Activated naive CD4-positive, alpha-beta T cell treated with anti-CD3 and anti-CD28 coated beads for 36 hours (primary cell): ENCODE data around the gene BAIAP2L2. TPM values are rescaled to one million over a fixed set of nuclear protein-coding genes. Genes with fewer than 3 reads are reported as not detected.
"Not testable (repeated sequence)": the region's sequence is repeated elsewhere in the genome, so short reads cannot be mapped to it uniquely, and the experiment has no call there.

Experiments used
- CTCF ChIA-PET: fragments of 350-600 bp; sonication (Branson Sonifier 250); formaldehyde crosslinking; loops from one replicate; lab custom pipeline; 2021; ENCODE audit warnings: antibody characterized with exemption; lab: Charles Lee
- DNase-seq: peaks from one replicate; pipeline ENCODE4 v3.0.0-alpha.2; 2020
- H3K27ac Mint-ChIP-seq: one replicate; pipeline ENCODE4 v1.8.0; 2021; ENCODE audit warnings: mild to moderate bottlenecking, mixed read lengths
- H3K27me3 Mint-ChIP-seq: one replicate; pipeline ENCODE4 v1.8.0; 2021; ENCODE audit warnings: low read depth, mixed read lengths
- H3K36me3 Mint-ChIP-seq: one replicate; pipeline ENCODE4 v1.8.0; 2021; ENCODE audit warnings: low read depth, mixed read lengths
- H3K4me1 Mint-ChIP-seq: one replicate; pipeline ENCODE4 v1.8.0; 2021; ENCODE audit warnings: low read depth, mixed read lengths
- H3K4me3 Mint-ChIP-seq: one replicate; pipeline ENCODE4 v1.8.0; 2021; ENCODE audit warnings: mild to moderate bottlenecking, moderate library complexity, mixed read lengths
- H3K9me3 Mint-ChIP-seq: one replicate; pipeline ENCODE4 v1.8.0; 2021; ENCODE audit warnings: mixed read lengths
- intact Hi-C: fragments of 100-400 bp; cut with micrococcal nuclease; formaldehyde crosslinking; loops from one replicate; pipeline ENCODE4 v1.15.1; 2023
- total RNA-seq, 2 experiments: library from RNA; stranded (reverse); gene quantifications; one replicate each; pipeline ENCODE4 v1.2.3, GENCODE V29; 2021

BAIAP2L2 gene
- total RNA-seq, 2 experiments from 2014 or later, result 1.2 to 1.6 TPM

- Mint-ChIP-seq H3K27me3 (no peaks in the 10 kb centered on the region), H3K4me1 (no peaks in the 10 kb centered on the region), H3K9me3 (no peaks in the 10 kb centered on the region), H3K27ac (no peak overlapping the region), H3K4me3 (no peak overlapping the region), H3K36me3 (no peaks in the 10 kb centered on the region)
- CTCF ChIA-PET, result interaction anchor here (1.1 to 1.9 kb wide), 2 partner anchors 10 kb away, joined by 3 to 6 read pairs; no protein-coding TSS in a partner anchor
- DNase-seq, result no peak
- intact Hi-C loops, result no loop called here
Measured at GRCh38 chr22:38041760-38042487, 68.6 kb downstream of the BAIAP2L2 start.

- H3K36me3 Mint-ChIP-seq, result no peaks in the 10 kb centered on the region
- no peak overlapping the region for H3K4me3 Mint-ChIP-seq
- no peaks in the 10 kb centered on the region for H3K27me3 Mint-ChIP-seq
- DNase-seq, result no peak
- H3K9me3 Mint-ChIP-seq, result no peaks in the 10 kb centered on the region
- no peaks in the 10 kb centered on the region for H3K4me1 Mint-ChIP-seq
- H3K27ac Mint-ChIP-seq, result no peak overlapping the region
- CTCF ChIA-PET, result interaction anchor here (1.1 kb wide), 1 partner anchor 11 kb away, joined by 3 read pairs; no protein-coding TSS in a partner anchor
- intact Hi-C loops, result no loop called here
Measured at GRCh38 chr22:38040953-38041759, 69.3 kb downstream of the BAIAP2L2 start.

- Mint-ChIP-seq H3K27ac (no peak overlapping the region), H3K27me3 (no peaks in the 10 kb centered on the region), H3K4me1 (no peaks in the 10 kb centered on the region), H3K36me3 (no peaks in the 10 kb centered on the region), H3K9me3 (no peaks in the 10 kb centered on the region), H3K4me3 (no peak overlapping the region)
- CTCF ChIA-PET, result no interaction called here
- DNase-seq, result no peak
- intact Hi-C loops, result no loop called here
Measured at GRCh38 chr22:38038890-38039812, 71.3 kb downstream of the BAIAP2L2 start.

- Mint-ChIP-seq H3K4me3 (no peak overlapping the region), H3K9me3 (no peaks in the 10 kb centered on the region), H3K27ac (no peak overlapping the region), H3K4me1 (no peaks in the 10 kb centered on the region), H3K27me3 (no peaks in the 10 kb centered on the region), H3K36me3 (no peaks in the 10 kb centered on the region)
- CTCF ChIA-PET, result no interaction called here
- intact Hi-C loops, result no loop called here
- no peak for DNase-seq
Measured at GRCh38 chr22:38038426-38038825, 72.1 kb downstream of the BAIAP2L2 start.

GRCh38 chr22:38037367-38038150 lies 72.9 kb downstream of the BAIAP2L2 start:
- H3K27ac Mint-ChIP-seq, result not testable (repeated sequence)
- CTCF ChIA-PET, result interaction anchor here (0.7 kb wide), 1 partner anchor 10 kb away, joined by 6 read pairs; no protein-coding TSS in a partner anchor

GRCh38 chr22:38036392-38037062 lies 74.0 kb downstream of the BAIAP2L2 start:
- intact Hi-C loops, result no loop called here
- Mint-ChIP-seq H3K4me1 (no peaks in the 10 kb centered on the region), H3K9me3 (no peaks in the 10 kb centered on the region), H3K4me3 (no peak overlapping the region), H3K27me3 (no peaks in the 10 kb centered on the region), H3K36me3 (no peaks in the 10 kb centered on the region), H3K27ac (no peak overlapping the region)
- DNase-seq, result no peak
- CTCF ChIA-PET, result no interaction called here

More at GRCh38 chr22:38037367-38038150, 72.9 kb downstream of the BAIAP2L2 start:
- H3K36me3 Mint-ChIP-seq, DNase-seq, H3K4me3 Mint-ChIP-seq, H3K9me3 Mint-ChIP-seq, H3K4me1 Mint-ChIP-seq, H3K27me3 Mint-ChIP-seq, intact Hi-C loops: not testable (repeated sequence)

GRCh38 chr22:38035530-38035885 lies 75.0 kb downstream of the BAIAP2L2 start:
- intact Hi-C loops, result no loop called here
- Mint-ChIP-seq H3K4me1 (no peaks in the 10 kb centered on the region), H3K27me3 (no peaks in the 10 kb centered on the region), H3K36me3 (no peaks in the 10 kb centered on the region), H3K4me3 (no peak overlapping the region), H3K27ac (no peak overlapping the region), H3K9me3 (no peaks in the 10 kb centered on the region)
- no peak for DNase-seq
- CTCF ChIA-PET, result no interaction called here

Other genes with a start within 250 kb of the BAIAP2L2 start
- gene MICALL1, start 204.4 kb downstream of the BAIAP2L2 start, total RNA-seq, result 10 to 100 TPM; 12.0 to 12.9 TPM
- not detected for gene C22orf23, start 157.1 kb downstream of the BAIAP2L2 start, total RNA-seq
- gene POLR2F, start 157.0 kb downstream of the BAIAP2L2 start, total RNA-seq, result 10 to 100 TPM; 70.1 to 70.6 TPM
- not detected for gene SOX10, start 126.1 kb downstream of the BAIAP2L2 start, total RNA-seq
- 10 to 100 TPM; 17.9 to 22.1 TPM for gene PICK1, start 53.3 kb downstream of the BAIAP2L2 start, total RNA-seq
- not detected for gene SLC16A8, start 26.5 kb downstream of the BAIAP2L2 start, total RNA-seq
- 10 to 100 TPM; 80.2 to 85.3 TPM for gene PLA2G6, start 71.1 kb upstream of the BAIAP2L2 start, total RNA-seq
- 1 to 10 TPM; 2.7 to 2.8 TPM for gene MAFF, start 91.3 kb upstream of the BAIAP2L2 start, total RNA-seq
- gene TMEM184B, start 162.3 kb upstream of the BAIAP2L2 start, total RNA-seq, result 10 to 100 TPM; 15.0 to 15.3 TPM
- 100 to 1,000 TPM; 105 to 108 TPM for gene CSNK1E, start 206.7 kb upstream of the BAIAP2L2 start, total RNA-seq